ENCODE measurements around the gene CWC22. TPM values are rescaled to one million over a fixed set of nuclear protein-coding genes. Genes with fewer than 3 reads are reported as not detected.

CWC22 gene
- total and polyA plus RNA-seq, 7 donors, result 7.2 to 29.9 (median 20.5) TPM

DNA sequence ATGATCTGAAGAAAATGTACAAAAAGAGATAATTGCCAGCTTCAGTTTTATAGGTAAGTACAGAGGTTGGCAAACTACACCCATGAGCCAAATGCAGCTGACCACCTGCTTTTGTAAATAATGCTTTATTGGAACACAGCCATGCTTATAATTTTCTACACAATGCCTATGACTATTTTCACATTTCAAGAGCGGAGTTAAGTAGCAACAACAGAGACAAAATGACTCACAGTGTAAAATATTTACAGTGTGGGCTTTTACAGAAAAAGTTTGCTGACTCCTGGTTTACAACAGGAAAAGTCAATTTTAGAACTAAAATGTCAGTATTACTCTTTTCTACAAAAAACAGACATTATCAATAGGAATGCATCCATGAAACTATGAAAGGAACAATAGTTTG lies 26.0 kb downstream of the CWC22 start:
- peaks cover 9 to 96% (median 15%) of the 10 kb centered on the region in 4 donors for H3K36me3 ChIP-seq

GRCh38 chr2:179974761-179975160 lies 32.3 kb downstream of the CWC22 start:
- Histone ChIP-seq H3K9me3 (peaks cover 0 to 1% (median 0%) of the 10 kb centered on the region in 4 donors), H3K4me1 (no peaks in the 10 kb centered on the region), H3K27me3 (no peaks in the 10 kb centered on the region), H3K36me3 (peaks cover 4 to 83% (median 6%) of the 10 kb centered on the region in 4 donors), H3K27ac (no peak overlapping the region), H3K4me3 (no peak overlapping the region)
- intact Hi-C loops (cut with DNase I), result no loop called here
- 98% methylated on average over 5 of the region's 5 CpGs for WGBS, 2 donors
- DNase-seq, result no peak
- no peak for TF ChIP-seq POLR2AphosphoS5 (IDR thresholded peaks at IDR 0.05)
- no peak for TF ChIP-seq EP300 (IDR thresholded peaks at IDR 0.05)
- TF ChIP-seq POLR2A (IDR thresholded peaks at IDR 0.05), result no peak
- TF ChIP-seq, protein P1, sequence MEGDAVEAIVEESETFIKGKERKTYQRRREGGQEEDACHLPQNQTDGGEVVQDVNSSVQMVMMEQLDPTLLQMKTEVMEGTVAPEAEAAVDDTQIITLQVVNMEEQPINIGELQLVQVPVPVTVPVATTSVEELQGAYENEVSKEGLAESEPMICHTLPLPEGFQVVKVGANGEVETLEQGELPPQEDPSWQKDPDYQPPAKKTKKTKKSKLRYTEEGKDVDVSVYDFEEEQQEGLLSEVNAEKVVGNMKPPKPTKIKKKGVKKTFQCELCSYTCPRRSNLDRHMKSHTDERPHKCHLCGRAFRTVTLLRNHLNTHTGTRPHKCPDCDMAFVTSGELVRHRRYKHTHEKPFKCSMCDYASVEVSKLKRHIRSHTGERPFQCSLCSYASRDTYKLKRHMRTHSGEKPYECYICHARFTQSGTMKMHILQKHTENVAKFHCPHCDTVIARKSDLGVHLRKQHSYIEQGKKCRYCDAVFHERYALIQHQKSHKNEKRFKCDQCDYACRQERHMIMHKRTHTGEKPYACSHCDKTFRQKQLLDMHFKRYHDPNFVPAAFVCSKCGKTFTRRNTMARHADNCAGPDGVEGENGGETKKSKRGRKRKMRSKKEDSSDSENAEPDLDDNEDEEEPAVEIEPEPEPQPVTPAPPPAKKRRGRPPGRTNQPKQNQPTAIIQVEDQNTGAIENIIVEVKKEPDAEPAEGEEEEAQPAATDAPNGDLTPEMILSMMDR (IDR thresholded peaks at IDR 0.05), result no peak

More for the DNA sequence above, 26.0 kb downstream of the CWC22 start:
- intact Hi-C loops (cut with DNase I), result no loop called here
- Histone ChIP-seq H3K9me3 (no peaks in the 10 kb centered on the region), H3K4me3 (no peak overlapping the region), H3K4me1 (no peaks in the 10 kb centered on the region), H3K27me3 (no peaks in the 10 kb centered on the region), H3K27ac (no peak overlapping the region)
- DNase-seq, result no peak
- TF ChIP-seq, protein P1 (IDR thresholded peaks at IDR 0.05), result no peak
- TF ChIP-seq EP300 (IDR thresholded peaks at IDR 0.05) (no peak), POLR2A (IDR thresholded peaks at IDR 0.05) (no peak), POLR2AphosphoS5 (IDR thresholded peaks at IDR 0.05) (no peak)
- 80 to 85% methylated on average over 1 of the region's 1 CpG for WGBS, 2 donors

- intact Hi-C loops (cut with DNase I), result no loop called here
Observed at GRCh38 chr2:179966778-179967394, 40.2 kb downstream of the CWC22 start.

DNA sequence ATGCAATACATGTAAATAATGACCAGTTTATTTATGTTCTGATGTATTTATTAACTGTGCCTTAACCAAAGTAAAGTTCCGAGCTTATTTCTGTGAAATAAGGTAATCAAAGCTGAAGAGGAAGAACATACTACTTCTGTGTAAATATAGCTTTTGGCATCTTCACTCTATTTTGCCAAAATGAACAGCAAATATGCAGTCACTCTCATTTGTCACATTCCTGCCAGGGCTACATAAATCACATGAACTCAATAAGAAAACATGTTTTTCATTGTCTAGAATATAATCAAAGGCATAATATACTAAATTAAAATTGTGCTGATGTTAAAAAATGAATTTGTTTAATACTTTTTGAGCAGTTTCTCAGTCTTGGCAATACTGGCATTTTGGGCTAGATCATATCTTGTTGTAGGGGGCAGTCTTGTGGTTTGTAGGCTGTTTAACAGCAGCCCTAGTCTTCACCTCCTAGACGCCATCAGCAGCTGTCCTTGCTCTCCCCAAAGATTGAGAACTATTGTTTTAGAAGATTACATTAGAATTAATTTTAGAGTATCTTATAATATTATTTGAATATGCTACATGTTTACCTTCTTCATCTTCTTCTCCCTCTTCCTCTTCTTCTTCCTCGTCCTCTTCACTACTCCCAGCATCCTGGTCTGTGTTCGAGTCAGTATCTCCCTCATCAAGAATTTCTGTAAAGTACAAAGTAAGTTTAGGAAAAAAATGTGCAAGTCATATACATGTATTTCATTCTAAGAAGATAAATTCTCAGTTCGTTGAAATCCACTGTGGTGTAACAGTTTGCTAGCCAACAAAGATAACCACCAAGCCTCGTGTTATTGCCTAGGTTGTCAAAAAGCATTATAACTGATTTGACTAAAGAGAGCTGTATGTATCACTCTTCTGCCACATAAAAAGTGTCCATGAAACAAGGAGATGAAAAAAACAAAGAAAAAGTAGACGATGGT lies 41.5 kb downstream of the CWC22 start:
- Histone ChIP-seq H3K4me3 (no peak overlapping the region), H3K9me3 (no peaks in the 10 kb centered on the region), H3K4me1 (no peaks in the 10 kb centered on the region), H3K27ac (no peak overlapping the region), H3K27me3 (no peaks in the 10 kb centered on the region), H3K36me3 (peaks cover 5 to 65% (median 16%) of the 10 kb centered on the region in 4 donors)
- no peak for DNase-seq
- TF ChIP-seq POLR2AphosphoS5 (IDR thresholded peaks at IDR 0.05) (no peak), EP300 (IDR thresholded peaks at IDR 0.05) (no peak), POLR2A (IDR thresholded peaks at IDR 0.05) (no peak)
- TF ChIP-seq, protein P1 (IDR thresholded peaks at IDR 0.05), result no peak
- intact Hi-C loops (cut with DNase I), result no loop called here
- WGBS, 2 donors, result 90 to 92% methylated on average over 7 of the region's 7 CpGs

More at GRCh38 chr2:179966778-179967394, 40.2 kb downstream of the CWC22 start:
- WGBS, 2 donors, result 94 to 97% methylated on average over 3 of the region's 3 CpGs
- TF ChIP-seq POLR2A (IDR thresholded peaks at IDR 0.05) (no peak), POLR2AphosphoS5 (IDR thresholded peaks at IDR 0.05) (no peak), EP300 (IDR thresholded peaks at IDR 0.05) (no peak)
- TF ChIP-seq, protein P1 (IDR thresholded peaks at IDR 0.05), result no peak
- peaks cover 5 to 79% (median 16%) of the 10 kb centered on the region in 4 donors for H3K36me3 ChIP-seq
- DNase-seq, result no peak
- no peak overlapping the region for H3K27ac ChIP-seq
- H3K27me3 ChIP-seq, result no peaks in the 10 kb centered on the region
- no peak overlapping the region for H3K4me3 ChIP-seq
- H3K9me3 ChIP-seq, result no peaks in the 10 kb centered on the region
- no peaks in the 10 kb centered on the region for H3K4me1 ChIP-seq
